Transverse colon (tissue), 4 donors: ENCODE data around the gene RRP7A. TPM values are rescaled to one million over a fixed set of nuclear protein-coding genes. Genes with fewer than 3 reads are reported as not detected.
"Not testable (repeated sequence)": the region's sequence is repeated elsewhere in the genome, so short reads cannot be mapped to it uniquely, and the experiment has no call there.

Experiments
- DNase-seq: peaks from one replicate; pipeline ENCODE4 v3.0.0-alpha.2; 2019
- H3K27ac ChIP-seq, 4 donors: fragments of 200-600 bp; sonication (generic); 2 replicates each; pipeline ENCODE4 v1.5.1; 2016 to 2018; ENCODE audit warnings: inconsistent platforms in 4 of 4
- H3K27me3 ChIP-seq: fragments of 200-600 bp; sonication (generic); 2 replicates; pipeline ENCODE4 v1.5.1; 2017; ENCODE audit warnings: inconsistent platforms
- H3K36me3 ChIP-seq, 4 donors: fragments of 200-600 bp; sonication (generic); 2 replicates each; pipeline ENCODE4 v1.5.1; 2017 to 2019; ENCODE audit warnings: inconsistent platforms in 4 of 4
- H3K4me1 ChIP-seq, 4 donors: fragments of 200-600 bp; sonication (generic); 2 replicates each; pipeline ENCODE4 v1.5.1; 2017 to 2020; ENCODE audit warnings: inconsistent platforms in 4 of 4
- H3K4me3 ChIP-seq, 4 donors: fragments of 200-600 bp; sonication (generic); 1 replicate in 1 of 4; 2 replicates in 3 of 4; pipeline versions ENCODE4 v1.5.1 to v1.6.1; 2017 to 2019; ENCODE audit warnings: inconsistent platforms in 4 of 4
- H3K9me3 ChIP-seq, 2 donors: fragments of 200-600 bp; sonication (generic); 2 replicates each; pipeline ENCODE4 v1.5.1; 2017 to 2019; ENCODE audit warnings: inconsistent platforms in 2 of 2
- CTCF ChIP-seq, 5 experiments: fragments of 200-600 bp in 3 of 5; fragments of 450-650 bp in 2 of 5; sonication (generic) in 3 of 5; IDR thresholded peaks; 1 replicate in 2 of 5; 2 replicates in 3 of 5; pipeline ENCODE4 v1.5.1; 2016 to 2017; ENCODE audit warnings: antibody characterized with exemption in 5 of 5, inconsistent platforms in 3 of 5, mild to moderate bottlenecking in 2 of 5, moderate library complexity in 1 of 5
- EP300 ChIP-seq: sonication (generic); formaldehyde crosslinking; IDR thresholded peaks from one replicate; pipeline ENCODE4 v1.6.1; 2017; ENCODE audit warnings: antibody characterized with exemption, low read depth
- POLR2A ChIP-seq: fragments of 450-650 bp; IDR thresholded peaks from one replicate; pipeline ENCODE4 v1.6.1; 2016; ENCODE audit warnings: antibody characterized with exemption, mild to moderate bottlenecking, moderate library complexity
- POLR2AphosphoS5 ChIP-seq, 3 donors: sonication (generic); formaldehyde crosslinking; IDR thresholded peaks; one replicate each; pipeline ENCODE4 v1.6.1; 2016; ENCODE audit warnings: antibody characterized with exemption in 3 of 3
- WGBS, 2 donors: methylation state at CpG; one replicate each; pipeline ENCODE4 v1.1.5; 2018; ENCODE audit warnings: low coverage in 1 of 2; 5-methylcytosine and 5-hydroxymethylcytosine counted together
- in situ Hi-C, 4 donors: fragments of 200-750 bp; cut with MboI; loops; one replicate each; pipeline versions ENCODE4 v1.15.0 to v1.15.1; 2017; ENCODE audit warnings: low sequenced_read_pairs in 3 of 4, low pct_ligation_motif_present in 1 of 4, low pct_unique_long_range_greater_than_20kb in 1 of 4
- intact Hi-C: fragments of 100-400 bp; cut with DNase I; formaldehyde crosslinking; loops from one replicate; pipeline ENCODE4 v1.15.1; 2023; ENCODE audit warnings: low total_unique reads
- total RNA-seq, 4 donors: library from RNA; depleted of rRNA; stranded (reverse); fragments of >200 nt; gene quantifications; one replicate each; pipeline ENCODE4 v1.1.0, GENCODE V29; 2016

RRP7A gene
- total RNA-seq, 4 donors from 2014 or later, result 13.1 to 27.0 (median 17.2) TPM

- 81 to 92% methylated on average over 2 to 8 of the region's 8 CpGs for WGBS, 2 donors
- Histone ChIP-seq H3K27ac (no peak overlapping the region), H3K27me3 (no peaks in the 10 kb centered on the region), H3K36me3 (no peaks in the 10 kb centered on the region), H3K4me1 (peaks cover 0 to 10% (median 4%) of the 10 kb centered on the region in 4 donors), H3K4me3 (no peak overlapping the region), H3K9me3 (no peaks in the 10 kb centered on the region)
- intact Hi-C loops (no loop called here), in situ Hi-C loops (no loop called here)
- TF ChIP-seq POLR2AphosphoS5 (IDR thresholded peaks at IDR 0.05), result no peak
- TF ChIP-seq POLR2A, result no peak
- TF ChIP-seq CTCF (IDR thresholded peaks at IDR 0.05), result no peak
- no peak for TF ChIP-seq EP300
- no peak for DNase-seq
Observed at GRCh38 chr22:42560381-42560780, 40.8 kb upstream of the RRP7A start.

GRCh38 chr22:42553475-42554361 lies 34.1 kb upstream of the RRP7A start, which contains the start of gene SERHL2:
SERHL2 (plus strand) TSS chr22:42553956; CDS start chr22:42554021, 65 bp downstream.
- WGBS, 2 donors, result 1% methylated on average over 42 of the region's 75 CpGs; no CpG with 5 or more reads in 1 of the 2 donors
- Histone ChIP-seq H3K27ac (peak within 1 kb of the TSS; percentile 3 to 61 (median 28)), H3K4me3 (peak within 1 kb of the TSS; percentile 28 to 47 (median 40)), H3K27me3 (no peaks in the 10 kb centered on the region), H3K4me1 (peaks cover 6 to 13% (median 8%) of the 10 kb centered on the region in 4 donors), H3K36me3 (no peaks in the 10 kb centered on the region), H3K9me3 (no peaks in the 10 kb centered on the region)
- intact Hi-C loops (no loop called here), in situ Hi-C loops (no loop called here)
- DNase-seq, result peak; percentile 95
- peak; percentile 61 to 74 (median 69) for TF ChIP-seq POLR2AphosphoS5 (IDR thresholded peaks at IDR 0.05)
- TF ChIP-seq CTCF (IDR thresholded peaks at IDR 0.05), result no peak
- peak; percentile 68 for TF ChIP-seq POLR2A
- no peak for TF ChIP-seq EP300

- intact Hi-C loops, H3K27me3 ChIP-seq, H3K9me3 ChIP-seq, DNase-seq, in situ Hi-C loops, H3K4me3 ChIP-seq, H3K36me3 ChIP-seq: not testable (repeated sequence)
- WGBS, 2 donors, result 68 to 72% methylated on average over 6 of the region's 6 CpGs
- Histone ChIP-seq H3K4me1 (peaks cover 6 to 13% (median 8%) of the 10 kb centered on the region in 4 donors), H3K27ac (peak overlapping the region in 1 of 4 donors; percentile 53)
- TF ChIP-seq CTCF (IDR thresholded peaks at IDR 0.05), result peak in 1 of 5 experiments; percentile 20
Observed at GRCh38 chr22:42552294-42552647, 32.7 kb upstream of the RRP7A start.

GRCh38 chr22:42549331-42550060 lies 29.9 kb upstream of the RRP7A start:
- H3K27me3 ChIP-seq, result no peaks in the 10 kb centered on the region
- H3K9me3 ChIP-seq, result no peaks in the 10 kb centered on the region
- no peaks in the 10 kb centered on the region for H3K36me3 ChIP-seq
- no peak overlapping the region for H3K4me3 ChIP-seq
- peaks cover 6 to 13% (median 8%) of the 10 kb centered on the region in 4 donors for H3K4me1 ChIP-seq
- TF ChIP-seq CTCF (IDR thresholded peaks at IDR 0.05) (no peak), POLR2AphosphoS5 (IDR thresholded peaks at IDR 0.05) (no peak), POLR2A (no peak), EP300 (no peak)
- intact Hi-C loops, result no loop called here
- 82 to 89% methylated on average over 5 to 11 of the region's 11 CpGs for WGBS, 2 donors
- DNase-seq, result no peak
- H3K27ac ChIP-seq, result no peak overlapping the region
- in situ Hi-C loops, result no loop called here
